Activated CD8-positive, alpha-beta memory T cell treated with anti-CD3 and anti-CD28 coated beads, Interleukin-2, amount 10 ng/mL, durations not matched to agents 7 days and 5 days (primary cell): ENCODE data around the gene FAM118A. TPM values are rescaled to one million over a fixed set of nuclear protein-coding genes. Genes with fewer than 3 reads are reported as not detected.
"Not testable (repeated sequence)": the region's sequence is repeated elsewhere in the genome, so short reads cannot be mapped to it uniquely, and the experiment has no call there.

ENCODE experiments used
- ATAC-seq: fragments of 150-1000 bp; cut with Tn5 transposase; one replicate; pipeline ENCODE4 v1.10.0; 2021; ENCODE audit warnings: moderate library complexity
- CTCF ChIA-PET: fragments of 350-600 bp; sonication (Branson Sonifier 250); formaldehyde crosslinking; loops from one replicate; lab custom pipeline; 2021; ENCODE audit warnings: antibody characterized with exemption; lab: Charles Lee
- DNase-seq: peaks from one replicate; pipeline ENCODE4 v3.0.0-alpha.2; 2020
- H3K27ac Mint-ChIP-seq: one replicate; pipeline ENCODE4 v1.8.0; 2021; ENCODE audit warnings: mild to moderate bottlenecking, mixed read lengths
- H3K27me3 Mint-ChIP-seq: one replicate; pipeline ENCODE4 v1.8.0; 2021; ENCODE audit warnings: mixed read lengths
- H3K36me3 Mint-ChIP-seq: one replicate; pipeline ENCODE4 v1.8.0; 2021; ENCODE audit warnings: mild to moderate bottlenecking, mixed read lengths
- H3K4me1 Mint-ChIP-seq: one replicate; pipeline ENCODE4 v1.8.0; 2021; ENCODE audit warnings: mixed read lengths
- H3K4me3 Mint-ChIP-seq: one replicate; pipeline ENCODE4 v1.8.0; 2021; ENCODE audit warnings: mild to moderate bottlenecking, moderate library complexity, mixed read lengths
- H3K9me3 Mint-ChIP-seq: one replicate; pipeline ENCODE4 v1.8.0; 2022; ENCODE audit warnings: low read depth, mixed read lengths
- total RNA-seq, 2 experiments: library from RNA; stranded (reverse); gene quantifications; one replicate each; pipeline ENCODE4 v1.2.3, GENCODE V29; 2021

Gene FAM118A
- total RNA-seq, 2 experiments from 2014 or later, result 58.8 to 75.0 TPM

GRCh38 chr22:45291061-45291930 is 18.4 kb upstream of the FAM118A start:
- Mint-ChIP-seq H3K27me3 (peaks cover 10% of the 10 kb centered on the region), H3K27ac (no peak overlapping the region), H3K4me3 (no peak overlapping the region), H3K9me3 (no peaks in the 10 kb centered on the region), H3K4me1 (peaks cover 7% of the 10 kb centered on the region), H3K36me3 (no peaks in the 10 kb centered on the region)
- CTCF ChIA-PET, result no interaction called here
- no peak for ATAC-seq
- DNase-seq, result no peak

- H3K4me3 Mint-ChIP-seq, result no peak overlapping the region
Observed at GRCh38 chr22:45291931-45292290, 17.8 kb upstream of the FAM118A start.

GRCh38 chr22:45292731-45293442 is 16.8 kb upstream of the FAM118A start:
- Mint-ChIP-seq H3K27me3 (no peaks in the 10 kb centered on the region), H3K4me3 (no peak overlapping the region), H3K9me3 (no peaks in the 10 kb centered on the region), H3K4me1 (peaks cover 16% of the 10 kb centered on the region), H3K36me3 (no peaks in the 10 kb centered on the region), H3K27ac (no peak overlapping the region)
- ATAC-seq (no peak), DNase-seq (no peak)
- CTCF ChIA-PET, result no interaction called here

More at GRCh38 chr22:45291931-45292290, 17.8 kb upstream of the FAM118A start:
- ATAC-seq (no peak), DNase-seq (no peak)
- H3K4me1 Mint-ChIP-seq, result peaks cover 13% of the 10 kb centered on the region
- no peaks in the 10 kb centered on the region for H3K36me3 Mint-ChIP-seq
- no peak overlapping the region for H3K27ac Mint-ChIP-seq
- no peaks in the 10 kb centered on the region for H3K9me3 Mint-ChIP-seq
- CTCF ChIA-PET, result no interaction called here
- H3K27me3 Mint-ChIP-seq, result peaks cover 4% of the 10 kb centered on the region

- CTCF ChIA-PET, result no interaction called here
- Mint-ChIP-seq H3K27me3 (no peaks in the 10 kb centered on the region), H3K27ac (no peak overlapping the region), H3K36me3 (no peaks in the 10 kb centered on the region), H3K4me1 (peaks cover 18% of the 10 kb centered on the region), H3K9me3 (no peaks in the 10 kb centered on the region), H3K4me3 (no peak overlapping the region)
- DNase-seq, result no peak
- no peak for ATAC-seq
Observed at GRCh38 chr22:45294030-45294429, 15.7 kb upstream of the FAM118A start.

- H3K36me3 Mint-ChIP-seq, result not testable (repeated sequence)
Observed at GRCh38 chr22:45295004-45295403, 14.7 kb upstream of the FAM118A start.

GRCh38 chr22:45295492-45295891 is 14.2 kb upstream of the FAM118A start:
- H3K4me3 Mint-ChIP-seq, result no peak overlapping the region
- no peak overlapping the region for H3K27ac Mint-ChIP-seq
- no peaks in the 10 kb centered on the region for H3K27me3 Mint-ChIP-seq
- CTCF ChIA-PET, result interaction anchor here (0.7 to 1.5 kb wide), 3 partner anchors 26 to 474 kb away, joined by 3 to 4 read pairs (median 3); no protein-coding TSS in a partner anchor
- no peaks in the 10 kb centered on the region for H3K9me3 Mint-ChIP-seq
- DNase-seq (no peak), ATAC-seq (no peak)
- no peaks in the 10 kb centered on the region for H3K36me3 Mint-ChIP-seq
- peaks cover 18% of the 10 kb centered on the region for H3K4me1 Mint-ChIP-seq

More at GRCh38 chr22:45295004-45295403, 14.7 kb upstream of the FAM118A start:
- not testable (repeated sequence) for DNase-seq, ATAC-seq, H3K9me3 Mint-ChIP-seq, H3K27me3 Mint-ChIP-seq, H3K27ac Mint-ChIP-seq, H3K4me3 Mint-ChIP-seq
- peaks cover 18% of the 10 kb centered on the region for H3K4me1 Mint-ChIP-seq
- CTCF ChIA-PET, result interaction anchor here (0.7 to 1.5 kb wide), 4 partner anchors 14 to 474 kb away, joined by 3 to 4 read pairs (median 4); no protein-coding TSS in a partner anchor

GRCh38 chr22:45296628-45297297 is 13.0 kb upstream of the FAM118A start:
- CTCF ChIA-PET, result interaction anchor here (1.5 kb wide), 1 partner anchor 27 kb away, joined by 4 read pairs; no protein-coding TSS in a partner anchor
- Mint-ChIP-seq H3K27ac (peak overlapping the region; percentile 62), H3K27me3 (no peaks in the 10 kb centered on the region), H3K36me3 (no peaks in the 10 kb centered on the region), H3K9me3 (no peaks in the 10 kb centered on the region), H3K4me1 (peaks cover 18% of the 10 kb centered on the region), H3K4me3 (peak overlapping the region; percentile 5)
- DNase-seq, result peak; percentile 64
- ATAC-seq, result peak; percentile 89

- Mint-ChIP-seq H3K27ac (no peak overlapping the region), H3K9me3 (no peaks in the 10 kb centered on the region), H3K4me3 (no peak overlapping the region), H3K4me1 (peaks cover 29% of the 10 kb centered on the region), H3K36me3 (no peaks in the 10 kb centered on the region), H3K27me3 (no peaks in the 10 kb centered on the region)
- DNase-seq (no peak), ATAC-seq (no peak)
- CTCF ChIA-PET, result interaction anchor here (1.2 kb wide), 1 partner anchor 102 kb away, joined by 3 read pairs; no protein-coding TSS in a partner anchor
Observed at GRCh38 chr22:45298934-45299505, 10.7 kb upstream of the FAM118A start.

GRCh38 chr22:45302751-45303150 is 7.0 kb upstream of the FAM118A start:
- Mint-ChIP-seq H3K9me3 (no peaks in the 10 kb centered on the region), H3K4me1 (peaks cover 12% of the 10 kb centered on the region), H3K36me3 (no peaks in the 10 kb centered on the region), H3K4me3 (no peak overlapping the region), H3K27me3 (no peaks in the 10 kb centered on the region), H3K27ac (no peak overlapping the region)
- no peak for DNase-seq
- CTCF ChIA-PET, result no interaction called here
- ATAC-seq, result no peak

GRCh38 chr22:45303181-45303580 is 6.6 kb upstream of the FAM118A start:
- Mint-ChIP-seq H3K27ac (no peak overlapping the region), H3K36me3 (no peaks in the 10 kb centered on the region), H3K4me3 (no peak overlapping the region), H3K27me3 (no peaks in the 10 kb centered on the region), H3K9me3 (no peaks in the 10 kb centered on the region), H3K4me1 (peaks cover 12% of the 10 kb centered on the region)
- no peak for DNase-seq
- no peak for ATAC-seq
- CTCF ChIA-PET, result no interaction called here

- H3K27me3 Mint-ChIP-seq, result no peaks in the 10 kb centered on the region
- no peak for ATAC-seq
Observed at GRCh38 chr22:45304971-45305370, 4.8 kb upstream of the FAM118A start.

GRCh38 chr22:45305456-45306075 is 4.2 kb upstream of the FAM118A start:
- Mint-ChIP-seq H3K4me3 (no peak overlapping the region), H3K27me3 (no peaks in the 10 kb centered on the region), H3K9me3 (no peaks in the 10 kb centered on the region), H3K36me3 (no peaks in the 10 kb centered on the region), H3K4me1 (peaks cover 22% of the 10 kb centered on the region), H3K27ac (no peak overlapping the region)
- ATAC-seq (no peak), DNase-seq (no peak)
- CTCF ChIA-PET, result no interaction called here

More at GRCh38 chr22:45304971-45305370, 4.8 kb upstream of the FAM118A start:
- H3K9me3 Mint-ChIP-seq, result no peaks in the 10 kb centered on the region
- no peak overlapping the region for H3K4me3 Mint-ChIP-seq
- H3K4me1 Mint-ChIP-seq, result peaks cover 21% of the 10 kb centered on the region
- no peak for DNase-seq
- H3K36me3 Mint-ChIP-seq, result no peaks in the 10 kb centered on the region
- no peak overlapping the region for H3K27ac Mint-ChIP-seq
- CTCF ChIA-PET, result no interaction called here
